Mesenchymal stem cell (in vitro differentiated cells and primary cell): ENCODE data around the gene RXRB.
A peak's percentile ranks its signal among the peaks of the same experiment; 100 is the strongest.

Experiments used
- DNase-seq: peaks from one replicate; pipeline ENCODE4 v3.0.0-alpha.2; 2013
- H2AFZ ChIP-seq: one replicate; pipeline ENCODE4 v1.6.1; 2013; ENCODE audit warnings: low read depth, mild to moderate bottlenecking, control low read depth, inconsistent platforms, low read length, moderate library complexity
- H2AK5ac ChIP-seq: 2 replicates; pipeline ENCODE4 v1.6.1; 2013; ENCODE audit warnings: low read length, moderate library complexity, mild to moderate bottlenecking, inconsistent platforms; ENCODE audit not compliant: severe bottlenecking
- H2BK120ac ChIP-seq: one replicate; pipeline ENCODE4 v1.6.1; 2013; ENCODE audit warnings: low read depth, mild to moderate bottlenecking, inconsistent platforms, low read length, moderate library complexity
- H2BK12ac ChIP-seq, 2 experiments: one replicate each; pipeline ENCODE4 v1.6.1; 2013; ENCODE audit warnings: inconsistent platforms in 2 of 2, low read length in 2 of 2, mild to moderate bottlenecking in 2 of 2, moderate library complexity in 2 of 2, control low read depth in 1 of 2
- H2BK15ac ChIP-seq: one replicate; pipeline ENCODE4 v1.6.1; 2013; ENCODE audit warnings: mild to moderate bottlenecking, low read depth, inconsistent platforms; ENCODE audit not compliant: poor library complexity, severe bottlenecking
- H2BK5ac ChIP-seq: 2 replicates; pipeline ENCODE4 v1.6.1; 2013; ENCODE audit warnings: low read depth, mild to moderate bottlenecking, low read length, control low read depth, inconsistent platforms; ENCODE audit not compliant: poor library complexity, severe bottlenecking
- H3K14ac ChIP-seq, 2 experiments: one replicate each; pipeline ENCODE4 v1.6.1; 2013; ENCODE audit warnings: inconsistent platforms in 2 of 2, low read length in 2 of 2, control low read depth in 1 of 2, mild to moderate bottlenecking in 1 of 2, moderate library complexity in 1 of 2
- H3K18ac ChIP-seq, 2 experiments: one replicate each; pipeline ENCODE4 v1.6.1; 2013; ENCODE audit warnings: inconsistent platforms in 2 of 2, low read length in 2 of 2, control low read depth in 1 of 2, low read depth in 1 of 2, mild to moderate bottlenecking in 1 of 2
- H3K23ac ChIP-seq, 2 experiments: one replicate each; pipeline ENCODE4 v1.6.1; 2013; ENCODE audit warnings: inconsistent platforms in 2 of 2, low read length in 2 of 2, mild to moderate bottlenecking in 2 of 2, moderate library complexity in 2 of 2, control low read depth in 1 of 2
- H3K27ac ChIP-seq: 2 replicates; pipeline ENCODE4 v1.5.1; 2013; ENCODE audit warnings: mild to moderate bottlenecking, moderate library complexity, low read length, control low read depth, inconsistent platforms; ENCODE audit not compliant: poor library complexity, severe bottlenecking
- H3K27me3 ChIP-seq, 2 experiments: 2 replicates each; pipeline versions ENCODE4 v1.6.1 to v1.7.0; 2013; ENCODE audit warnings: low read length in 2 of 2, mild to moderate bottlenecking in 2 of 2, moderate library complexity in 2 of 2, control low read depth in 1 of 2, inconsistent platforms in 1 of 2; ENCODE audit not compliant: control insufficient read depth in 1 of 2, insufficient read depth in 1 of 2
- H3K36me3 ChIP-seq, 2 experiments: 2 replicates each; pipeline versions ENCODE4 v1.6.1 to v1.7.0; 2013; ENCODE audit warnings: low read length in 2 of 2, control low read depth in 1 of 2, inconsistent platforms in 1 of 2, low read depth in 1 of 2, mild to moderate bottlenecking in 1 of 2; ENCODE audit not compliant: insufficient read depth in 2 of 2, control insufficient read depth in 1 of 2
- H3K4ac ChIP-seq, 2 experiments: one replicate each; pipeline ENCODE4 v1.6.1; 2013; ENCODE audit warnings: inconsistent platforms in 2 of 2, low read length in 2 of 2, mild to moderate bottlenecking in 2 of 2, moderate library complexity in 2 of 2, control low read depth in 1 of 2, low read depth in 1 of 2
- H3K4me1 ChIP-seq: 2 replicates; pipeline ENCODE4 v1.6.1; 2013; ENCODE audit warnings: low read depth, low read length, control low read depth; ENCODE audit not compliant: control insufficient read depth, insufficient read depth
- H3K4me2 ChIP-seq: 2 replicates; pipeline ENCODE4 v1.6.1; 2013; ENCODE audit warnings: low read length, mild to moderate bottlenecking, inconsistent platforms; ENCODE audit not compliant: poor library complexity, severe bottlenecking
- H3K4me3 ChIP-seq, 2 experiments: 2 replicates each; pipeline versions ENCODE4 v1.5.1 to v1.7.0; 2013; ENCODE audit warnings: low read length in 2 of 2, mild to moderate bottlenecking in 2 of 2, control low read depth in 1 of 2, low read depth in 1 of 2; ENCODE audit not compliant: insufficient read depth in 1 of 2
- H3K79me1 ChIP-seq: replicated peaks from 2 replicates; pipeline ENCODE4 v1.6.1; 2013; ENCODE audit warnings: mild to moderate bottlenecking, control low read depth, low read length, inconsistent platforms; ENCODE audit not compliant: poor library complexity, severe bottlenecking
- H3K9ac ChIP-seq: 2 replicates; pipeline ENCODE4 v1.7.0; 2013; ENCODE audit warnings: mild to moderate bottlenecking, low read length, moderate library complexity
- H3K9me3 ChIP-seq: 2 replicates; pipeline ENCODE4 v1.7.0; 2013; ENCODE audit warnings: mild to moderate bottlenecking, low read length; ENCODE audit not compliant: control insufficient read depth
- H4K8ac ChIP-seq: one replicate; pipeline ENCODE4 v1.6.1; 2013; ENCODE audit warnings: inconsistent platforms, mild to moderate bottlenecking, low read length, moderate library complexity
- H4K91ac ChIP-seq: one replicate; pipeline ENCODE4 v1.6.1; 2013; ENCODE audit warnings: mild to moderate bottlenecking, low read length, inconsistent platforms
- WGBS: methylation state at CpG from one replicate; pipeline ENCODE4 v1.1.7; 2013; ENCODE audit warnings: mixed read lengths; 5-methylcytosine and 5-hydroxymethylcytosine counted together

The RXRB gene

DNA sequence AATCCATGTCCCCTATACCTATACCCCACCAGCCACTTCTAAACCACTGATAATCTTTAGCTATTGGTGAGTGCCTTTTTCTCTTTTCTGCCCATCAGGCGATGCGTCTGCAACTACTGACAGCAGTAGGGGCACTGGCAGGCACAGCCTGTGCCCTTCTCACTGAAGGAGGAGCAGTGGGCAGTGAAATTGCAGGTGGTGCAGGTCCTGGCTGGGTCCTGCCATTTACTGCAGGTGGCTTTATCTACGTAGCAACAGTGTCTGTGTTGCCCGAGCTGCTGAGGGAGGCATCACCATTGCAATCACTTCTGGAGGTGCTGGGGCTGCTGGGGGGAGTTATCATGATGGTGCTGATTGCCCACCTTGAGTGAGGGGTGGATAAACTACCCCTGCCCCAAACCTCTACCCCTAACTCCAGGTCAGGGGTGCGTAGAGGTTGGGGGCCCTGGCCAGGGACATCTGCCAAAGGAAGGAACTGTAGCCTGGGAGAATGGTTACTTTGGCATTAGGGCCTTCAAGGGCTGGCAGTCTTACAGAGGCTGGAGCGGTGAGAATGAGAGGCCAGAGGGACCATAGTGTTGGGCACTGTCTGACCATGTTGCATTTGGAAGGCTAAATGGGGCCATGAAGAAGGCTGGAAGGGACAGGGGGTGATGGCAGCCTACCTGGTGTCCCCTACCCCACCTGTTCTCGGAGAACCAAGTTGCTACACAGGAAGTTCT lies 3.1 kb upstream of the RXRB start:
- no peaks in the 10 kb centered on the region for H3K27me3 ChIP-seq
- H3K23ac ChIP-seq, result no peak overlapping the region
- peak overlapping the region; percentile 100 for H3K9ac ChIP-seq
- H3K79me1 ChIP-seq, result peaks cover 9% of the 10 kb centered on the region
- peak overlapping the region; percentile 23 for H2AK5ac ChIP-seq
- peak overlapping the region; percentile 7 for H4K91ac ChIP-seq
- no peak overlapping the region for H2BK15ac ChIP-seq
- no peak overlapping the region for H3K14ac ChIP-seq
- H3K4me1 ChIP-seq, result peaks cover 53% of the 10 kb centered on the region
- H3K4me3 ChIP-seq, result peak overlapping the region in 1 of 2 experiments; percentile 86
- no peak overlapping the region for H4K8ac ChIP-seq
- H2BK120ac ChIP-seq, result no peak overlapping the region
- H2BK12ac ChIP-seq, result peak overlapping the region in 1 of 2 experiments; percentile 38
- H3K4ac ChIP-seq, result no peak overlapping the region
- no peak overlapping the region for H2BK5ac ChIP-seq
- no peak overlapping the region for H2AFZ ChIP-seq
- H3K36me3 ChIP-seq, result peaks cover 24 to 26% of the 10 kb centered on the region in 2 experiments
- H3K27ac ChIP-seq, result peak overlapping the region; percentile 31
- peak; percentile 16 for DNase-seq
- no peaks in the 10 kb centered on the region for H3K9me3 ChIP-seq
- WGBS, result 98% methylated on average over 7 of the region's 7 CpGs
- H3K18ac ChIP-seq, result no peak overlapping the region
- H3K4me2 ChIP-seq, result peak overlapping the region; percentile 48

DNA sequence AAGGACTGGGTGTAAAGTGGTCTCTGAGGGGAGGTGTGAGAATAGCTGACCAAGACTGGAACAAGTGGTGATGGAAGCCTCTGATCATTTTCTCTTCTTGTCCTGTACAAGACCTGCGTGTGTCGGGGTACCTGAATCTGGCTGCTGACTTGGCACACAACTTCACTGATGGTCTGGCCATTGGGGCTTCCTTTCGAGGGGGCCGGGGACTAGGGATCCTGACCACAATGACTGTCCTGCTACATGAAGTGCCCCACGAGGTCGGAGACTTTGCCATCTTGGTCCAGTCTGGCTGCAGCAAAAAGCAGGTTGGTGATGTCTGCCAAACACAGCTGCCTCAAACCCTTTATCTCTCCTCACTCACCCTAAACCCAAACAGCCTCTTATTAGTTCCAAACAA lies 2.3 kb upstream of the RXRB start:
- Histone ChIP-seq H3K18ac (no peak overlapping the region), H3K9me3 (no peaks in the 10 kb centered on the region), H3K36me3 (peaks cover 26 to 29% of the 10 kb centered on the region in 2 experiments), H3K9ac (peak overlapping the region; percentile 100), H4K91ac (no peak overlapping the region), H4K8ac (no peak overlapping the region), H2BK5ac (no peak overlapping the region), H2AFZ (no peak overlapping the region), H3K4me2 (no peak overlapping the region), H3K4me3 (peak overlapping the region in 1 of 2 experiments; percentile 98), H3K27me3 (no peaks in the 10 kb centered on the region), H3K23ac (no peak overlapping the region), H3K79me1 (peaks cover 13% of the 10 kb centered on the region), H3K4ac (no peak overlapping the region), H2BK15ac (no peak overlapping the region), H3K27ac (no peak overlapping the region), H2BK12ac (no peak overlapping the region), H3K4me1 (peaks cover 57% of the 10 kb centered on the region), H3K14ac (no peak overlapping the region), H2AK5ac (no peak overlapping the region), H2BK120ac (no peak overlapping the region)
- 96% methylated on average over 6 of the region's 6 CpGs for WGBS
- DNase-seq, result no peak

DNA sequence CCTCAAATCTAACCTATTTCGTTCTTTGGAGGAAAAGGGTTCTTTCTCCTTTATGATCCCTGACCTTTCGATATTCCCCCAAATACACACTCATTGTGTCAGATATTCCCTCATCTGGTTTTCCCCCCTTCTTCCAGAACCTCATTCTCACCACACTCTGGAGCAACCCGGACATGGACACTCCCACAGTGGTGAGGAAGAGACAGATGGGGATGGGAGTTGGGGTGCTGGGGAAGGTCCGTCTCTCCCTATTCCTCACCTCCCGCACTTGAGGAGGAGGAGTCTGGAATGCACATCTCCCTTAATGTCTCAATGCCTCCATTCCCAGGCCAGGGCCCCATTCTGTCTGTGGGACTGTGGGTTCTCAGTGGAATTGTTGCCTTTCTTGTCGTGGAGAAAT lies 1.5 kb upstream of the RXRB start:
- Histone ChIP-seq H2BK120ac (no peak overlapping the region), H4K91ac (no peak overlapping the region), H3K9me3 (no peaks in the 10 kb centered on the region), H3K4me2 (peak overlapping the region; percentile 70), H2BK12ac (no peak overlapping the region), H2AFZ (no peak overlapping the region), H3K4ac (no peak overlapping the region), H3K9ac (peak overlapping the region; percentile 100), H3K79me1 (peaks cover 17% of the 10 kb centered on the region), H3K4me1 (peaks cover 53% of the 10 kb centered on the region), H3K27me3 (no peaks in the 10 kb centered on the region), H4K8ac (no peak overlapping the region), H2AK5ac (peak overlapping the region; percentile 20), H3K36me3 (peaks cover 31 to 32% of the 10 kb centered on the region in 2 experiments), H2BK5ac (no peak overlapping the region), H3K18ac (no peak overlapping the region), H3K4me3 (peak overlapping the region in 1 of 2 experiments; percentile 98), H3K27ac (no peak overlapping the region), H3K14ac (no peak overlapping the region), H2BK15ac (no peak overlapping the region), H3K23ac (no peak overlapping the region)
- 96% methylated on average over 5 of the region's 6 CpGs for WGBS
- no peak for DNase-seq

DNA sequence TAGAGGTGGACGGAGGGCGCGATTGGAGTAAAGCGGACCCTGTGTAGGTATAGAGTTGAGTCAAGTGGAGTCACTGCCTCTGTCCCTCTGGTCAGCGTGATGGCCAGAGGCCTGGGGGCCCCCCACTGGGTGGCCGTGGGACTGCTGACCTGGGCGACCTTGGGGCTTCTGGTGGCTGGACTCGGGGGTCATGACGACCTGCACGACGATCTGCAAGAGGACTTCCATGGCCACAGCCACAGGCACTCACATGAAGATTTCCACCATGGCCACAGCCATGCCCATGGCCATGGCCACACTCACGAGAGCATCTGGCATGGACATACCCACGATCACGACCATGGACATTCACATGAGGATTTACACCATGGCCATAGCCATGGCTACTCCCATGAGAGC lies 681 bp upstream of the RXRB start:
- Histone ChIP-seq H2BK5ac (no peak overlapping the region), H2BK15ac (no peak overlapping the region), H3K4me1 (peaks cover 45% of the 10 kb centered on the region), H3K9me3 (no peaks in the 10 kb centered on the region), H2AFZ (no peak overlapping the region), H3K18ac (peak overlapping the region; percentile 65 to 81), H3K36me3 (peaks cover 36 to 39% of the 10 kb centered on the region in 2 experiments), H3K27ac (peak overlapping the region; percentile 92), H3K4me2 (peak overlapping the region; percentile 70), H3K27me3 (no peaks in the 10 kb centered on the region), H4K91ac (peak overlapping the region; percentile 62), H2BK120ac (peak overlapping the region; percentile 74), H2BK12ac (peak overlapping the region; percentile 14 to 65), H3K79me1 (peaks cover 21% of the 10 kb centered on the region), H2AK5ac (peak overlapping the region; percentile 13), H3K23ac (peak overlapping the region in 1 of 2 experiments; percentile 3), H3K9ac (peak overlapping the region; percentile 100), H4K8ac (peak overlapping the region; percentile 5), H3K4me3 (peak overlapping the region; percentile 79 to 98), H3K4ac (peak overlapping the region; percentile 69 to 97), H3K14ac (peak overlapping the region in 1 of 2 experiments; percentile 97)
- no peak for DNase-seq
- 10% methylated on average over 14 of the region's 14 CpGs for WGBS
